GM19438 (cell line): ENCODE measurements around the gene EPSTI1.

ENCODE experiments used
- ATAC-seq: cut with Tn5 transposase; IDR thresholded peaks from one replicate; pipeline ENCODE4 v1.9.1; 2021; ENCODE audit warnings: low read depth; ENCODE audit not compliant: unreplicated experiment

EPSTI1 gene

GRCh38 chr13:42976066-42976465, 16.0 kb downstream of the EPSTI1 start:
- no peak for ATAC-seq

GRCh38 chr13:42973581-42973980, 18.5 kb downstream of the EPSTI1 start:
- no peak for ATAC-seq

GRCh38 chr13:42971691-42972347, 20.2 kb downstream of the EPSTI1 start:
- no peak for ATAC-seq

- ATAC-seq = no peak
Measured at GRCh38 chr13:42970824-42971690, 21.0 kb downstream of the EPSTI1 start.

GRCh38 chr13:42969565-42970172, 22.4 kb downstream of the EPSTI1 start:
- no peak for ATAC-seq

GRCh38 chr13:42968906-42969305, 23.1 kb downstream of the EPSTI1 start:
- ATAC-seq = no peak

- no peak for ATAC-seq
Measured at GRCh38 chr13:42967660-42968059, 24.4 kb downstream of the EPSTI1 start.

GRCh38 chr13:42965281-42965680, 26.8 kb downstream of the EPSTI1 start:
- ATAC-seq = no peak

- no peak for ATAC-seq
Measured at GRCh38 chr13:42964761-42965161, 27.3 kb downstream of the EPSTI1 start.

GRCh38 chr13:42959615-42960014, 32.4 kb downstream of the EPSTI1 start:
- no peak for ATAC-seq

GRCh38 chr13:42957881-42958280, 34.2 kb downstream of the EPSTI1 start:
- ATAC-seq = no peak

GRCh38 chr13:42950181-42950580, 41.9 kb downstream of the EPSTI1 start:
- no peak for ATAC-seq

- no peak for ATAC-seq
Measured at GRCh38 chr13:42947925-42948324, 44.1 kb downstream of the EPSTI1 start.

- no peak for ATAC-seq
Measured at GRCh38 chr13:42946927-42947326, 45.1 kb downstream of the EPSTI1 start.

GRCh38 chr13:42929886-42930535, 62.0 kb downstream of the EPSTI1 start:
- ATAC-seq = no peak

GRCh38 chr13:42926555-42926954, 65.5 kb downstream of the EPSTI1 start:
- ATAC-seq = no peak

GRCh38 chr13:42926043-42926442, 66.0 kb downstream of the EPSTI1 start:
- ATAC-seq = no peak

- ATAC-seq = no peak
Measured at GRCh38 chr13:42925626-42926025, 66.4 kb downstream of the EPSTI1 start.

- no peak for ATAC-seq
Measured at GRCh38 chr13:42924344-42924743, 67.7 kb downstream of the EPSTI1 start.

GRCh38 chr13:42907745-42908144, 84.3 kb downstream of the EPSTI1 start:
- no peak for ATAC-seq

- no peak for ATAC-seq
Measured at GRCh38 chr13:42906257-42906656, 85.8 kb downstream of the EPSTI1 start.
